BLaER1 (cell line): ENCODE data around the gene TGM6.
A peak's percentile ranks its signal among the peaks of the same experiment; 100 is the strongest.

Experiments used
- H3K27ac ChIP-seq: shearing (Covaris generic); formaldehyde crosslinking; 2 replicates; pipeline ENCODE4 v1.8.1; 2022
- H3K27me3 ChIP-seq: shearing (Covaris generic); formaldehyde crosslinking; 2 replicates; pipeline ENCODE4 v1.8.1; 2022
- H3K36me3 ChIP-seq: shearing (Covaris generic); formaldehyde crosslinking; 2 replicates; pipeline ENCODE4 v1.8.1; 2022
- H3K4me1 ChIP-seq: shearing (Covaris generic); formaldehyde crosslinking; 2 replicates; pipeline ENCODE4 v1.8.1; 2022
- H3K4me2 ChIP-seq: shearing (Covaris generic); formaldehyde crosslinking; 2 replicates; pipeline ENCODE4 v1.8.1; 2022
- H3K4me3 ChIP-seq: shearing (Covaris generic); formaldehyde crosslinking; 2 replicates; pipeline ENCODE4 v1.8.1; 2022
- H3K9ac ChIP-seq: shearing (Covaris generic); formaldehyde crosslinking; 2 replicates; pipeline ENCODE4 v1.8.1; 2022
- H3K9me3 ChIP-seq: shearing (Covaris generic); formaldehyde crosslinking; 2 replicates; pipeline ENCODE4 v1.8.1; 2022
- H4K20me1 ChIP-seq: shearing (Covaris generic); formaldehyde crosslinking; 2 replicates; pipeline ENCODE4 v1.8.1; 2022
- Cebpa-rat ChIP-seq: shearing (Covaris generic); IDR thresholded peaks from 2 replicates; pipeline ENCODE4 v1.8.1; 2022

The TGM6 gene

GRCh38 chr20:2463616-2464365 lies 83.1 kb downstream of the TGM6 start:
- no peak for TF ChIP-seq Cebpa-rat
- Histone ChIP-seq H3K27ac (no peak overlapping the region), H3K4me2 (no peak overlapping the region), H3K4me3 (no peak overlapping the region), H4K20me1 (peaks cover 99% of the 10 kb centered on the region), H3K4me1 (peaks cover 46% of the 10 kb centered on the region), H3K9me3 (no peaks in the 10 kb centered on the region), H3K9ac (no peak overlapping the region), H3K27me3 (no peaks in the 10 kb centered on the region), H3K36me3 (peaks cover 99% of the 10 kb centered on the region)

GRCh38 chr20:2465100-2465499 lies 84.4 kb downstream of the TGM6 start:
- peaks cover 91% of the 10 kb centered on the region for H3K36me3 ChIP-seq
- no peak overlapping the region for H3K27ac ChIP-seq
- H3K4me2 ChIP-seq: no peak overlapping the region
- no peak overlapping the region for H3K4me3 ChIP-seq
- H3K4me1 ChIP-seq: peaks cover 45% of the 10 kb centered on the region
- no peaks in the 10 kb centered on the region for H3K27me3 ChIP-seq
- peaks cover 99% of the 10 kb centered on the region for H4K20me1 ChIP-seq
- TF ChIP-seq Cebpa-rat: no peak
- H3K9ac ChIP-seq: no peak overlapping the region
- H3K9me3 ChIP-seq: no peaks in the 10 kb centered on the region

- no peak overlapping the region for H3K27ac ChIP-seq
- H3K36me3 ChIP-seq: peaks cover 72% of the 10 kb centered on the region
- no peaks in the 10 kb centered on the region for H3K27me3 ChIP-seq
- H3K9ac ChIP-seq: no peak overlapping the region
- no peaks in the 10 kb centered on the region for H3K9me3 ChIP-seq
- peak overlapping the region; percentile 79; the same call in 1 of the 2 replicates for H3K4me2 ChIP-seq
- H3K4me3 ChIP-seq: no peak overlapping the region
- peaks cover 45% of the 10 kb centered on the region for H3K4me1 ChIP-seq
- peaks cover 80% of the 10 kb centered on the region for H4K20me1 ChIP-seq
- no peak for TF ChIP-seq Cebpa-rat
Measured at GRCh38 chr20:2467412-2467811, 86.7 kb downstream of the TGM6 start.

- Histone ChIP-seq H3K4me1 (peaks cover 36% of the 10 kb centered on the region), H3K27ac (peak overlapping the region; percentile 100; the same call in 1 of the 2 replicates), H3K4me3 (peak overlapping the region; percentile 93), H3K36me3 (peaks cover 59% of the 10 kb centered on the region), H4K20me1 (peaks cover 66% of the 10 kb centered on the region), H3K9me3 (no peaks in the 10 kb centered on the region), H3K4me2 (peak overlapping the region; percentile 79), H3K9ac (peak overlapping the region; percentile 100), H3K27me3 (no peaks in the 10 kb centered on the region)
- TF ChIP-seq Cebpa-rat: no peak
Measured at GRCh38 chr20:2468581-2469407, 88.1 kb downstream of the TGM6 start.

GRCh38 chr20:2469991-2470422 lies 89.3 kb downstream of the TGM6 start:
- Histone ChIP-seq H3K9me3 (no peaks in the 10 kb centered on the region), H3K36me3 (peaks cover 47% of the 10 kb centered on the region), H3K4me3 (peak overlapping the region; percentile 93), H3K9ac (peak overlapping the region; percentile 100), H4K20me1 (peaks cover 54% of the 10 kb centered on the region), H3K27me3 (no peaks in the 10 kb centered on the region), H3K4me2 (peak overlapping the region; percentile 79), H3K4me1 (peaks cover 36% of the 10 kb centered on the region), H3K27ac (peak overlapping the region; percentile 100)
- no peak for TF ChIP-seq Cebpa-rat

GRCh38 chr20:2470423-2471193 lies 89.9 kb downstream of the TGM6 start, which contains the start of gene SNRPB:
Gene SNRPB, minus strand, starts transcription at chr20:2470789. Its CDS starts 99 bp downstream, at chr20:2470690.
- Histone ChIP-seq H3K27ac (peak within 1 kb of the TSS; percentile 100), H3K27me3 (no peaks in the 10 kb centered on the region), H3K4me2 (peak within 1 kb of the TSS; percentile 89), H3K9ac (peak within 1 kb of the TSS; percentile 100), H3K9me3 (no peaks in the 10 kb centered on the region), H3K36me3 (peaks cover 41% of the 10 kb centered on the region), H4K20me1 (peaks cover 48% of the 10 kb centered on the region), H3K4me3 (peak within 1 kb of the TSS; percentile 93), H3K4me1 (peaks cover 36% of the 10 kb centered on the region)
- no peak for TF ChIP-seq Cebpa-rat

- no peak overlapping the region for H3K9ac ChIP-seq
- no peak for TF ChIP-seq Cebpa-rat
- H3K4me3 ChIP-seq: no peak overlapping the region
- no peaks in the 10 kb centered on the region for H3K9me3 ChIP-seq
- H3K4me1 ChIP-seq: peaks cover 18% of the 10 kb centered on the region
- H3K27ac ChIP-seq: no peak overlapping the region
- peaks cover 28% of the 10 kb centered on the region for H3K36me3 ChIP-seq
- no peak overlapping the region for H3K4me2 ChIP-seq
- H4K20me1 ChIP-seq: peaks cover 19% of the 10 kb centered on the region
- no peaks in the 10 kb centered on the region for H3K27me3 ChIP-seq
Measured at GRCh38 chr20:2473516-2473915, 92.8 kb downstream of the TGM6 start.

GRCh38 chr20:2475850-2476741 lies 95.4 kb downstream of the TGM6 start:
- Histone ChIP-seq H3K4me3 (no peak overlapping the region), H3K27ac (no peak overlapping the region), H3K4me1 (peaks cover 6% of the 10 kb centered on the region; the same call in 1 of the 2 replicates), H3K27me3 (no peaks in the 10 kb centered on the region), H3K9ac (no peak overlapping the region), H4K20me1 (no peaks in the 10 kb centered on the region), H3K4me2 (no peak overlapping the region), H3K9me3 (no peaks in the 10 kb centered on the region), H3K36me3 (peaks cover 44% of the 10 kb centered on the region)
- TF ChIP-seq Cebpa-rat: no peak
